K562 (cell line): Measurements from ENCODE around the gene PATL1. TPM values are rescaled to one million over a fixed set of nuclear protein-coding genes. Genes with fewer than 3 reads are reported as not detected.
A peak's percentile ranks its signal among the peaks of the same experiment; 100 is the strongest.

Source experiments
- ATAC-seq: fragments of 200-7000 bp; cut with Tn5 transposase; 3 replicates; pipeline ENCODE4 v1.9.1; 2020; ENCODE audit warnings: moderate library complexity
- BruUV-seq: library from RNA; stranded (reverse); fragments of 400-500 nt; replicated peaks from 2 replicates; lab custom pipeline; 2021; lab: Mats Ljungman, UMichigan
- CTCF ChIA-PET: fragments of 300-600 bp; formaldehyde crosslinking; extraction: SDS; loops from one replicate; lab custom pipeline; 2021; ENCODE audit warnings: low intra/inter-chr PET ratio; lab: Yijun Ruan, JAX
- POLR2A ChIA-PET: fragments of 300-600, 350-650 bp; sonication (Branson Sonifier 250); formaldehyde crosslinking; extraction: SDS; loops from one replicate; lab custom pipeline; 2021; ENCODE audit warnings: antibody characterized with exemption, inconsistent platforms; lab: Yijun Ruan, JAX
- DNase-seq, 4 experiments: peaks; one replicate each; pipeline versions ENCODE4 v3.0.0 to v3.0.0-alpha.2; 2011 to 2018; ENCODE audit warnings: low spot score in 3 of 4, mixed read lengths in 3 of 4; ENCODE audit errors: extremely low read depth in 1 of 4
- FAIRE-seq: peaks from 2 replicates; lab custom pipeline; 2011; peaks lifted over from hg19 to GRCh38; lab: Jason Lieb, UNC
- H2AFZ ChIP-seq: 2 replicates; pipeline ENCODE4 v1.6.0; 2011; ENCODE audit warnings: low read depth, low read length, control low read depth, inconsistent platforms
- H3K27ac ChIP-seq: fragments of 200-600 bp; 3 replicates; pipeline ENCODE4 v1.8.0; 2011; ENCODE audit warnings: low read depth, mild to moderate bottlenecking, control low read depth, inconsistent platforms, low read length, moderate library complexity, mixed read lengths; ENCODE audit errors: extremely low read depth
- H3K27me3 ChIP-seq, 2 experiments: fragments of 300-600 bp in 1 of 2; 2 replicates in 1 of 2; 3 replicates in 1 of 2; pipeline versions ENCODE4 v1.6.0 to v1.8.0; 2011; ENCODE audit warnings: inconsistent platforms in 2 of 2, low read length in 2 of 2, mild to moderate bottlenecking in 1 of 2, mixed read lengths in 1 of 2, moderate library complexity in 1 of 2; ENCODE audit not compliant: control insufficient read depth in 2 of 2, insufficient read depth in 2 of 2
- H3K36me3 ChIP-seq: fragments of 300-600 bp; 3 replicates; pipeline ENCODE4 v1.8.0; 2011; ENCODE audit warnings: mild to moderate bottlenecking, low read length, inconsistent platforms; ENCODE audit not compliant: control insufficient read depth, insufficient read depth
- H3K4me1 ChIP-seq, 2 experiments: fragments of 200-600 bp in 1 of 2; replicated peaks in 1 of 2; 2 replicates in 1 of 2; 3 replicates in 1 of 2; pipeline versions ENCODE4 v1.5.1 to v1.8.0; 2011; ENCODE audit warnings: inconsistent platforms in 2 of 2, low read length in 2 of 2, mild to moderate bottlenecking in 1 of 2, mixed read lengths in 1 of 2, moderate library complexity in 1 of 2; ENCODE audit not compliant: control insufficient read depth in 2 of 2, insufficient read depth in 2 of 2
- H3K4me2 ChIP-seq: 2 replicates; pipeline ENCODE4 v1.6.1; 2011; ENCODE audit warnings: low read length, control low read depth, inconsistent platforms, mixed read lengths; ENCODE audit not compliant: insufficient read depth
- H3K4me3 ChIP-seq: fragments of 200-600 bp; sonication (generic), shearing (Covaris generic); 2 replicates; pipeline ENCODE4 v1.5.1; 2016; ENCODE audit warnings: control low read depth, inconsistent platforms
- H3K79me2 ChIP-seq: fragments of 200-600 bp; 3 replicates; pipeline ENCODE4 v1.8.0; 2011; ENCODE audit warnings: low read length, inconsistent platforms; ENCODE audit not compliant: control insufficient read depth, insufficient read depth
- H3K9ac ChIP-seq, 2 experiments: 2 replicates each; pipeline versions ENCODE4 v1.6.0 to v1.6.1; 2011; ENCODE audit warnings: low read depth in 2 of 2, low read length in 2 of 2, control low read depth in 1 of 2, inconsistent platforms in 1 of 2, mild to moderate bottlenecking in 1 of 2, mixed read lengths in 1 of 2; ENCODE audit not compliant: insufficient read depth in 1 of 2
- H3K9me1 ChIP-seq: one replicate; pipeline ENCODE4 v1.6.0; 2011; ENCODE audit warnings: inconsistent platforms, mild to moderate bottlenecking, low read length, moderate library complexity; ENCODE audit not compliant: control insufficient read depth, insufficient read depth
- H3K9me3 ChIP-seq: replicated peaks from 2 replicates; pipeline ENCODE4 v1.5.1; 2011; ENCODE audit warnings: low read depth, low read length, inconsistent platforms; ENCODE audit not compliant: control insufficient read depth, insufficient read depth
- H4K20me1 ChIP-seq: replicated peaks from 2 replicates; pipeline ENCODE4 v1.6.1; 2011; ENCODE audit warnings: low read length, inconsistent platforms, mixed read lengths; ENCODE audit not compliant: control insufficient read depth, insufficient read depth
- ERF ChIP-seq: fragments of 450-650 bp; formaldehyde crosslinking; IDR thresholded peaks from 2 replicates; pipeline ENCODE4 v1.4.0; 2020; ENCODE audit warnings: mild to moderate bottlenecking, mixed read lengths
- ETS2 ChIP-seq: IDR thresholded peaks from 2 replicates; pipeline ENCODE4 v1.6.1; 2016; ENCODE audit warnings: borderline replicate concordance, missing genetic modification characterization, mild to moderate bottlenecking, moderate library complexity, missing compliant biosample characterization; ENCODE audit not compliant: poor library complexity, severe bottlenecking
- ILK ChIP-seq: fragments of 450-650 bp; IDR thresholded peaks from 2 replicates; pipeline ENCODE4 v1.6.1; 2016; ENCODE audit warnings: missing genetic modification characterization, low read depth, mild to moderate bottlenecking, missing compliant biosample characterization, moderate library complexity, borderline replicate concordance
- MXD1 ChIP-seq: fragments of 250-450 bp; sonication (Bioruptor Pico); IDR thresholded peaks from 2 replicates; pipeline ENCODE4 v1.8.0; 2021; ENCODE audit warnings: borderline replicate concordance, mild to moderate bottlenecking, moderate library complexity; ENCODE audit not compliant: poor library complexity, severe bottlenecking
- NR2F6 ChIP-seq: fragments of 450-650 bp; formaldehyde crosslinking; IDR thresholded peaks from 2 replicates; pipeline ENCODE4 v1.4.0; 2020; ENCODE audit warnings: mild to moderate bottlenecking
- PURB ChIP-seq: sonication (generic); formaldehyde crosslinking; IDR thresholded peaks from 2 replicates; pipeline ENCODE4 v1.9.0; 2021; ENCODE audit warnings: low read depth, mild to moderate bottlenecking, missing genetic modification reagents
- RBM17 ChIP-seq: fragments of 200-400 bp; formaldehyde crosslinking; IDR thresholded peaks from 2 replicates; pipeline ENCODE4 v1.6.1; 2017; ENCODE audit warnings: low read depth, mild to moderate bottlenecking, low read length, borderline replicate concordance
- SREBF1 ChIP-seq: fragments of 150-350 bp; IDR thresholded peaks from 2 replicates; pipeline ENCODE4 v1.6.1; 2014; ENCODE audit warnings: antibody characterized with exemption, low read depth, low read length, borderline replicate concordance
- SRF ChIP-seq, 2 experiments: fragments of 250-450, 450-650 bp in 1 of 2; sonication (Bioruptor Pico) in 1 of 2; sonication (generic) in 1 of 2; formaldehyde crosslinking; IDR thresholded peaks; 2 replicates each; pipeline versions ENCODE4 v1.5.0 to v1.5.1; 2020 to 2022; ENCODE audit warnings: mild to moderate bottlenecking in 1 of 2, missing genetic modification reagents in 1 of 2
- SRSF9 ChIP-seq: fragments of 200-400 bp; formaldehyde crosslinking; IDR thresholded peaks from 2 replicates; pipeline ENCODE4 v1.6.1; 2017; ENCODE audit warnings: low read depth, low read length, borderline replicate concordance
- STAT5A ChIP-seq: IDR thresholded peaks from 2 replicates; pipeline ENCODE4 v1.6.1; 2012; ENCODE audit warnings: low read length, inconsistent platforms, borderline replicate concordance
- TCF15 ChIP-seq: fragments of 250-450 bp; sonication (Bioruptor Pico); IDR thresholded peaks from 2 replicates; pipeline ENCODE4 v1.8.0; 2022; ENCODE audit warnings: moderate library complexity, mild to moderate bottlenecking, inconsistent platforms
- TRIM24 ChIP-seq, 2 experiments: fragments of 450-650 bp; IDR thresholded peaks; 2 replicates each; pipeline ENCODE4 v1.6.1; 2016
- YY1 ChIP-seq, 3 experiments: IDR thresholded peaks; 2 replicates each; pipeline ENCODE4 v1.6.1; 2011; ENCODE audit warnings: low read length in 2 of 3, mild to moderate bottlenecking in 2 of 3, moderate library complexity in 2 of 3, borderline replicate concordance in 1 of 3, control low read depth in 1 of 3, low read depth in 1 of 3; ENCODE audit not compliant: insufficient read depth in 3 of 3, insufficient replicate concordance in 2 of 3, control insufficient read depth in 1 of 3, insufficient read length in 1 of 3; ENCODE audit errors: extremely low read depth in 1 of 3
- ZNF76 ChIP-seq: fragments of 250-450 bp; sonication (Bioruptor Pico); IDR thresholded peaks from 2 replicates; pipeline ENCODE4 v1.4.0; 2020; ENCODE audit warnings: mild to moderate bottlenecking, moderate library complexity, borderline replicate concordance
- ZNF830 ChIP-seq: fragments of 250-450 bp; sonication (Bioruptor Pico); IDR thresholded peaks from 2 replicates; pipeline ENCODE4 v1.5.0; 2021; ENCODE audit warnings: mild to moderate bottlenecking
- WGBS: fragments of 100-300 bp; shearing (Covaris generic); methylation state at CpG from one replicate; pipeline ENCODE4 v1.1.6; 2016; ENCODE audit warnings: low coverage, mixed read lengths; ENCODE audit not compliant: insufficient coverage; ENCODE audit errors: missing lambda C conversion rate; 5-methylcytosine and 5-hydroxymethylcytosine counted together
- in situ Hi-C: fragments of 300-500 bp; cut with MboI; formaldehyde crosslinking; loops from 4 replicates; pipeline ENCODE4 v1.15.0; 2018; ENCODE audit warnings: inconsistent platforms, mixed read lengths
- intact Hi-C: fragments of 100-400 bp; cut with micrococcal nuclease; formaldehyde crosslinking; loops from 2 replicates; pipeline ENCODE4 v1.14.2; 2022
- polyA plus RNA-seq, 8 experiments: library from polyadenylated mRNA; depleted of rRNA in 4 of 8; stranded (reverse) in 5 of 8; unstranded in 3 of 8; fragments of >200 nt; fragmentation: Nextera tagmentation in 2 of 8; fragmentation: Illumina TruSeq in 1 of 8; extraction: Ambion mirVana in 2 of 8; extraction: Trizol in 1 of 8; gene quantifications; 2 replicates each; pipeline versions ENCODE4 v1.2.1 to v1.2.3, GENCODE V29; 2011 to 2014; ENCODE audit warnings: inconsistent platforms in 1 of 8, missing spikeins in 1 of 8
- total RNA-seq, 7 experiments: library from RNA; depleted of rRNA in 6 of 7; stranded (reverse); fragments of >200 nt in 6 of 7; fragmentation: Illumina TruSeq in 2 of 7; extraction: Trizol in 2 of 7; gene quantifications; 2 replicates each; pipeline versions ENCODE4 v1.2.1 to v1.2.3, GENCODE V29; 2011 to 2021; ENCODE audit warnings: low replicate concordance in 1 of 7
- TF ChIP-seq, protein P1 (sequence below): fragments of 450-650 bp; formaldehyde crosslinking; IDR thresholded peaks from 2 replicates; pipeline ENCODE4 v1.4.0; 2022; ENCODE audit warnings: missing genetic modification characterization
- TF ChIP-seq, protein P2 (sequence below): fragments of 250-450 bp; sonication (Bioruptor Pico); IDR thresholded peaks from 2 replicates; pipeline ENCODE4 v1.8.0; 2021; ENCODE audit warnings: moderate library complexity, mild to moderate bottlenecking, inconsistent platforms

Gene PATL1
- total and polyA plus RNA-seq, 9 of the 15 experiments (the other 6 are each of a cell fraction or from before 2014, with no cell fraction given) = 3.2 to 48.0 (median 16.4) TPM

GRCh38 chr11:59654893-59655292 is 13.9 kb downstream of the PATL1 start:
- Histone ChIP-seq H3K9me3 (no peaks in the 10 kb centered on the region), H3K36me3 (peaks cover 94% of the 10 kb centered on the region), H3K9me1 (no peaks in the 10 kb centered on the region), H3K4me2 (no peak overlapping the region), H3K27me3 (no peaks in the 10 kb centered on the region), H3K27ac (no peak overlapping the region), H2AFZ (no peak overlapping the region), H3K9ac (no peak overlapping the region), H4K20me1 (no peaks in the 10 kb centered on the region), H3K79me2 (no peaks in the 10 kb centered on the region), H3K4me3 (no peak overlapping the region), H3K4me1 (no peaks in the 10 kb centered on the region)
- FAIRE-seq = peak; percentile 51
- WGBS = 92% methylated on average over 4 of the region's 4 CpGs
- ChIA-PET POLR2A (interaction anchor here (1.0 to 1.5 kb wide), 4 partner anchors 10 to 61 kb away, joined by 3 to 4 read pairs (median 4); no protein-coding TSS in a partner anchor), CTCF (no interaction called here)
- DNase-seq = no peak
- no peak for ATAC-seq
- BruUV-seq = no TSS peak
- TF ChIP-seq STAT5A (no peak), ERF (no peak), ETS2 (tag) (no peak), RBM17 (no peak), NR2F6 (no peak), TRIM24 (IDR thresholded peaks at IDR 0.05) (no peak), PURB (CRISPR knock-in tag) (no peak), ILK (tag) (no peak), ZNF76 (CRISPR knock-in tag) (no peak), SREBF1 (no peak), SRF (CRISPR knock-in tag; IDR thresholded peaks at IDR 0.05) (no peak), TCF15 (no peak), YY1 (IDR thresholded peaks at IDR 0.05; ENCODE audit: borderline replicate concordance in 1 of 3, control insufficient read depth in 1 of 3, extremely low read depth in 1 of 3, insufficient read depth in 3 of 3, insufficient read length in 1 of 3, insufficient replicate concordance in 2 of 3, low read depth in 1 of 3, low read length in 2 of 3) (no peak), SRSF9 (no peak), ZNF830 (CRISPR knock-in tag) (no peak), MXD1 (CRISPR knock-in tag) (no peak)
- TF ChIP-seq, protein P1, sequence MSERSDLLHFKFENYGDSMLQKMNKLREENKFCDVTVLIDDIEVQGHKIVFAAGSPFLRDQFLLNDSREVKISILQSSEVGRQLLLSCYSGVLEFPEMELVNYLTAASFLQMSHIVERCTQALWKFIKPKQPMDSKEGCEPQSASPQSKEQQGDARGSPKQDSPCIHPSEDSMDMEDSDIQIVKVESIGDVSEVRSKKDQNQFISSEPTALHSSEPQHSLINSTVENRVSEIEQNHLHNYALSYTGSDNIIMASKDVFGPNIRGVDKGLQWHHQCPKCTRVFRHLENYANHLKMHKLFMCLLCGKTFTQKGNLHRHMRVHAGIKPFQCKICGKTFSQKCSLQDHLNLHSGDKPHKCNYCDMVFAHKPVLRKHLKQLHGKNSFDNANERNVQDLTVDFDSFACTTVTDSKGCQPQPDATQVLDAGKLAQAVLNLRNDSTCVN (CRISPR knock-in tag) = no peak
- TF ChIP-seq, protein P2, sequence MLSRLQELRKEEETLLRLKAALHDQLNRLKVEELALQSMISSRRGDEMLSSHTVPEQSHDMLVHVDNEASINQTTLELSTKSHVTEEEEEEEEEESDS (CRISPR knock-in tag) = no peak
- in situ Hi-C loops = no loop called here
- intact Hi-C loops = no loop called here
